ENCODE data around the gene ARID1B.

Gene ARID1B

DNA sequence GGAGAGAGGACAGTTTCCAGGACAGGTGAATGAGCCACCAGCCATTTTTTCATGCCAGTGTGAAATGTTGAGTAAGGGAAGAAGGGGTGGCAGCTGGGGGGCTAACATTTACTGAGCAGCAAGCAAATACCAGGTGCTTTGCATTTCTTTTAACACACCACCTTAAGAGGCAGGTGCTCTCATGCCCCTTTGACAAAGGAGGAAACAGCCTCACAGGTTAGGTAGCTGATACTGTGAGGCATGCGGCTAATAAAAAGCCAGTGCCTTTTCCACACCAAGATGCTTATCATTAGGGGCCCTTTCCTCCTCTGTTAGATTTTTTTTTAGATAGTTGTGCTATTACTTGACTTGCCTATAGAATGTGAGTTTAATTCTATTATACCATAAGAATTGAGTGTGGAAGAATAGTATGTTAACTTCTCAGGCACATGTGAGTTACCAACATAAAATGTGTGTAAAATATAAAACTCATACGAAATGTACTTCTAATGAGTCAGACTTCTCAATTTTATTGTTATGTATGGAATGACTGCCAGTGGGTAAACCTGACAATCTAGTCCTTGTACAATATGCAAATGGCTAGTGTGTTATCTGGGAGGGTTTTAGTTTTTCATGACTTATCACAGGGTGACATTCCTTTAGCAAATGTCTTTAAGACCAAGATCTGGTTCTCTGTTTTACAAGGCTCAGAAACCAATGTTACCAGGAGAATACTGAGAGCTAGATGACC lies 286.2 kb downstream of the ARID1B start:
- DNase-seq = no peak

- DNase-seq = no peak
These were observed 286.7 kb downstream of the ARID1B start for GRCh38 chr6:157063923-157064322.

GRCh38 chr6:157064502-157064901 lies 287.3 kb downstream of the ARID1B start:
- no peak for DNase-seq

- no peak for DNase-seq
These were observed 288.2 kb downstream of the ARID1B start for GRCh38 chr6:157065366-157065765.

DNA sequence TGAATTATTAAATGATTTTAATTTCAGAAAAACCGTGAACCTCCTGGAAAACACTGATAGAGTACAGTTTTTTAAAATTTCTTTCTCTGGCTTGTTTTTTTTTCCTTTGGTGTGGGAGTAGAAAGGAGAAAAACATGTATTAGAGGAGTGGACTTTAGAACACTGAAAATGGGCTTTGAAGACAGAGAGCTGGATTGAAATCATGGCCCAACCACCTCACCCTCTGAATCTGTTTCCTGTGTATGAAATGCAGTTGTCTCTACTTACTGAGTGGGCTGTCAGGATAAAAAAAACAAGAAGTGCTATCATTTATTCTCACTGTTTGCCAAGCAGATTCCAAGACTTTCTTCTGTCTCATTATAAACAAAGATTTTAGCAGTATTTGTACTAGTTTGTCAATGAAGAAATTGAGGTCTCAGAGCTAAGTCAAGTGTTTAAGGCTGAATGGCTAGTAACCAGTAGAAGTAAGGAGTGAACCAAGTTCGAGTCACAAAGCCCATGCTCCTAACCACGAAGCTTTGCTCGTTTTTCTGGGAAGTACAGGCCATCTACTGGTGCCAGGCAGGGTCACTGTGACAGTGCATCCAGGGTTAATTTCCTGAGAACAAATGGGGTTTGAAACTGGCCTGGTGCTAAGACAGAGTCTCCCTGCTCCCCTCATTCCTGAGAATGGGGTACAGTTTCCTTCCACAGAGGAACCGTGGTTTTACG lies 289.8 kb downstream of the ARID1B start:
- DNase-seq = no peak

- DNase-seq = no peak
These were observed 290.3 kb downstream of the ARID1B start for GRCh38 chr6:157067507-157067906.

DNA sequence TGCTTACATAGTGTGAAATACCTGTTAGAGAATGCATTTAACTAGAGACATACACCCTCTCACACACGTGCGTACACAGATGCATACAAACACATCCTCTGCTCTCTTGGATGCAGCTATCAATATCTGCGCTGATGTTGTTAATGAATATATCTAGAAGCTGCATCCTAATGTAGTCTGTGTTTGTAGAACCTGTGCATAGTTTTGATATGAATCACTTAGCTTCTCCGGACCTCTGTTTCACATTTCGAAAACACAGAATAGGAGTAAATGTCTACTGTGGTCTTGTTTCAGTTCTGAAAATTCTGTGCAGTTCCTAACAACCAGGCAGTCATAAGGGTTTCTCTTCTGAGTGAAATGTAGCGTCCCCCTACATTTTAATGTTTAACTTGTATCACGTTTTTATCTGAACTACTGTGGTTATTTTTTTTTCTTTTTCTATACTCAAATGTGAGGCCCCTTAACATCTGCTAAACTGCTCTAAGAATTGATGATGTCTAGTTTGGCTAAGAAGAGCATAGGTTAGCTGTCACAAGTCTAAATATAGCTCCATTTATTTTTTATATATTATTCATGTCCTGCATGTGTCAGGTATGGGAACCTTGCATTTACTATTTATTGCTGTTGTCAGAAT lies 291.6 kb downstream of the ARID1B start:
- no peak for DNase-seq

GRCh38 chr6:157069585-157069984 lies 292.4 kb downstream of the ARID1B start:
- no peak for DNase-seq

GRCh38 chr6:157070403-157071107 lies 293.4 kb downstream of the ARID1B start:
- DNase-seq = no peak

GRCh38 chr6:157072128-157072527 lies 294.9 kb downstream of the ARID1B start:
- DNase-seq = no peak

DNA sequence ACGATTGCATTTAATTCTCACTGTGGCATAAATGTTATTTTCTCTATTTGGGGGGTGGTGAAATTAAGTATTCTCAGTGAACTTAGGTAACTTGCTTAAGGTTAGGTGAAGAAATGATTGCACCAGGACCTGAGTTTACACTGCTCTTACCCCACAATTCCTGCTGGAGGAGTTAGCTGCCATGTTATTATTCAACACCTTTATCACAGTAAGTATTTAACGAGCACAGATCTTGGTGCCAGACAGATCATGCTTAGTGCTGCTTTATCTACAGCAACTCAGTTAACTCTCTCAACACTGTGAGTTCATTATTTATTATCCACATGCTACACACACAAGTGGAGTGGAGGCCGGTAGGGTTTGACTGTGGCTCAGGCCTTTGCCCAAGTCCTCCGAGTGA lies 296.4 kb downstream of the ARID1B start:
- DNase-seq = no peak

DNA sequence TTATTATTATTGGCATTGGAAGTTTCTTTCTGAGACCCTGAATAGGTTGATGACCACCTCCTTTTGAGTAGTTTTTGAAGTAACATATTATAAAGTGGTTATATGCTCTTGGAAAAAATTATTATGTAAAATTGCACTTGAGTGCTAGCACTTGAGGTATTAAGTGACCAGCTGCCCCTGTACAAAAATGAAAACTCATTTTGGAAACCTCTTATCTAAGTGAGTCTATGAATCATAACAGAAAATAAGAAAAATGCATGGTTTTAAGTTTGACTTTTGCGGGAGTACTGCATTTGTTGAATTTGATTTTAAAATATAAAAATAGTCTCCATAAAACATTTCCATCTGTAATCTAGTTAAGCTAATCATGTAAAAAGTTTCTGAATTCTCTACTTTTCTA lies 297.8 kb downstream of the ARID1B start:
- no peak for DNase-seq

- no peak for DNase-seq
These were observed 298.6 kb downstream of the ARID1B start for GRCh38 chr6:157075549-157076450.

DNA sequence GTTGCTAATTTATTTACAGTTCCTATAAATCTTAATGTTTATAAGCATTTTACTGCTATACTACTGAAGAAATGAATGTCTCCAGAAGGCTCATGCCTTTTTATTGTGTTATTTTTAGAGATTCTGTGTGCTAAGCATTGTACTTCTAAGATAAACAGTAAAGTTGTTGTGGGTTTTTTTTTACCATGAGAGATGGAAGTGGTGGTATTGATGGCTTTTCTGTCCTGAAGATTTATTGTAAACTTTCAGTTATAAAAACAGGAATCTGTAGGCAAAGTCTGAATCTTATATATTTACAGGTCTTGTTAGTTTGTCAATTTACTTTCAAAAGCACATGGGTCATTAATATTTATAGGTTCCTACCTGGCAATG lies 299.3 kb downstream of the ARID1B start:
- DNase-seq = no peak

DNA sequence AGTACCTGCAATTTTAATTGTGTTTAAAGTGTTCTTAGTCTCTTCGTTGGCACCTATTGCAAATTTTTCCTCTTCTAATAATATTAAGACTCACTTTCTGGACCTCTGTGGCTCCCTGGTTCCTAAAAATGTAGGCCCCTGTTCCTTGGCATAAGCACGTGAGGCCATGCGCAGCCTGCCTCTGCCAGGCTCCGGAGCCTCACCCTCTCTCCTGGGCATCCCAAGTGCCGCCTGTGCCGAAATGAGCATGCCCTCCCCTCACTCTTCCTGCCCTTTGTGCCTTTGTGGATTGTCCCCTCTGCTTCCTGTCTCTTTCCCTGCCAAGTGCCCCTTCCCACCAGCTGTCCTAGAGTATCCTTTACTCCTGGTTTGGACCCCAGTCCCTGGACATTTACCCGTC lies 300.1 kb downstream of the ARID1B start:
- DNase-seq = no peak

GRCh38 chr6:157078326-157078725 lies 301.1 kb downstream of the ARID1B start:
- DNase-seq = no peak

- no peak for DNase-seq
These were observed 302.1 kb downstream of the ARID1B start for GRCh38 chr6:157079277-157079676.

DNA sequence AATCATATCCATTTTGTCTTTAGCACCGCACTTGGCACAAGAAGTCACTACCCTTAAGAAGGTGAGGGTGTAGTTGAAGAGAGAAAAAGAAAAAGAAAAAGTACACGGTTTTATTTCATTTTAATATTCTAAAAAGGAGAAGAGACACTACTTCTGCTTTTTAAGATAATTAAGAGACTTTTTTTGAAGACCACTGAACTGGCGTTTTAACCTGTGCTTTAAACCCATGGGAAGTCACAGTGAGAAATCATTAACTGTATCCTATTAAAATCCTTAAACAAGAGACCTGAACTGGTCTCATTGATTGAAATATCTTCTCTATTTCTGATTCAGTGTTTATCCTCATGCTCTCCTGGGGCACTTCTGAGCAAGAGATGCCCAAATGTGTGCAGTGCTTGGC lies 302.6 kb downstream of the ARID1B start:
- DNase-seq = no peak

DNA sequence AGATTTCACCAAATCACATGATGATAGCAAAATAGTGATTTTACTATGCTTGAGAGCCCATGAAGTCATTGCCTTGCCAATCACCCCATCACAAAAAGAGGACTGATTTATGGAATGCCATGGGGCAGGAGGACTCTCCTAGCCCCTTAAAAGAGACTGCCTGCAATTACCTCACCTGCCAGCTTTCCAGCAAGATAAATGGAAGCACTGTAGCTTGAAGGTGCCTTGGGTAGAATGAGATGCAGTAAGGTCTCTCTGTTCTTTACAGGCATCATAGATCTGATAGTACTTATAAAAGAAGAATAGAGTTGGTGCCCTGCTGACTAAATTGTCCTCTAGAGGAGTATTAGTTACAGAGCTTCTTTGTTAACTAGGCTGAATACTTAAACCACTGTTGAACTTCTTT lies 303.8 kb downstream of the ARID1B start:
- DNase-seq = no peak

GRCh38 chr6:157083343-157083742 lies 306.2 kb downstream of the ARID1B start:
- no peak for DNase-seq

- DNase-seq = no peak
These were observed 309.5 kb downstream of the ARID1B start for GRCh38 chr6:157086632-157087031.

- no peak for DNase-seq
These were observed 310.8 kb downstream of the ARID1B start for GRCh38 chr6:157087974-157088373.
